Forelimb muscle (tissue), 1 donor: ENCODE measurements around the gene SMKR1. TPM values are rescaled to one million over a fixed set of nuclear protein-coding genes. Genes with fewer than 3 reads are reported as not detected.

Experiments used
- polyA plus RNA-seq: library from polyadenylated mRNA; unstranded; fragments of 120-200 nt; gene quantifications from one replicate; pipeline ENCODE4 v1.2.1, GENCODE V29; 2013; ENCODE audit not compliant: insufficient read length

The SMKR1 gene
- polyA plus RNA-seq, 1 donor = 0.14 TPM

Other genes starting within 250 kb of the SMKR1 start
- gene STRIP2, start 68.1 kb upstream of the SMKR1 start, polyA plus RNA-seq = 9.2 TPM
- 12.1 TPM for gene NRF1, start 109.2 kb downstream of the SMKR1 start, polyA plus RNA-seq